Activated CD4-positive, alpha-beta memory T cell treated with anti-CD3 and anti-CD28 coated beads, Interleukin-2, amount 10 ng/mL, durations not matched to agents 7 days and 5 days (primary cell): ENCODE data around the gene ZNF516. TPM values are rescaled to one million over a fixed set of nuclear protein-coding genes. Genes with fewer than 3 reads are reported as not detected.

Experiments
- CTCF ChIA-PET: fragments of 350-600 bp; sonication (Branson Sonifier 250); formaldehyde crosslinking; loops from one replicate; lab custom pipeline; 2021; ENCODE audit warnings: antibody characterized with exemption, inconsistent platforms; lab: Charles Lee
- POLR2A ChIA-PET: fragments of 350-600 bp; sonication (Branson Sonifier 250); formaldehyde crosslinking; loops from one replicate; lab custom pipeline; 2021; ENCODE audit warnings: antibody characterized with exemption; lab: Charles Lee
- DNase-seq: peaks from one replicate; pipeline ENCODE4 v3.0.0-alpha.2; 2020
- H3K27ac Mint-ChIP-seq: one replicate; pipeline ENCODE4 v1.8.0; 2021; ENCODE audit warnings: mild to moderate bottlenecking, mixed read lengths
- H3K27me3 Mint-ChIP-seq: one replicate; pipeline ENCODE4 v1.8.0; 2021; ENCODE audit warnings: mixed read lengths
- H3K36me3 Mint-ChIP-seq: one replicate; pipeline ENCODE4 v1.8.0; 2021; ENCODE audit warnings: low read depth, mixed read lengths
- H3K4me1 Mint-ChIP-seq: one replicate; pipeline ENCODE4 v1.8.0; 2021; ENCODE audit warnings: mixed read lengths
- H3K4me3 Mint-ChIP-seq: one replicate; pipeline ENCODE4 v1.8.0; 2021; ENCODE audit warnings: mild to moderate bottlenecking, mixed read lengths
- H3K9me3 Mint-ChIP-seq: one replicate; pipeline ENCODE4 v1.8.0; 2021; ENCODE audit warnings: mixed read lengths
- total RNA-seq, 2 experiments: library from RNA; stranded (reverse); gene quantifications; one replicate each; pipeline ENCODE4 v1.2.3, GENCODE V29; 2021

Gene ZNF516
- total RNA-seq, 2 experiments from 2014 or later: 3.9 to 5.0 TPM

- Mint-ChIP-seq H3K4me1 (no peaks in the 10 kb centered on the region), H3K9me3 (no peaks in the 10 kb centered on the region), H3K4me3 (no peak overlapping the region), H3K27me3 (peaks cover 10% of the 10 kb centered on the region), H3K27ac (no peak overlapping the region), H3K36me3 (no peaks in the 10 kb centered on the region)
- peak; percentile 5 for DNase-seq
- CTCF ChIA-PET: no interaction called here
- POLR2A ChIA-PET: no interaction called here
Measured at GRCh38 chr18:76458522-76459311, 36.3 kb downstream of the ZNF516 start.

- no peak overlapping the region for H3K4me3 Mint-ChIP-seq
- H3K27ac Mint-ChIP-seq: no peak overlapping the region
- no peak for DNase-seq
Measured at GRCh38 chr18:76457957-76458356, 37.1 kb downstream of the ZNF516 start.

GRCh38 chr18:76457475-76457874 lies 37.6 kb downstream of the ZNF516 start:
- DNase-seq: no peak
- Mint-ChIP-seq H3K27ac (no peak overlapping the region), H3K36me3 (no peaks in the 10 kb centered on the region), H3K9me3 (no peaks in the 10 kb centered on the region), H3K27me3 (peaks cover 16% of the 10 kb centered on the region), H3K4me3 (no peak overlapping the region), H3K4me1 (no peaks in the 10 kb centered on the region)
- ChIA-PET CTCF (no interaction called here), POLR2A (no interaction called here)

More at GRCh38 chr18:76457957-76458356, 37.1 kb downstream of the ZNF516 start:
- POLR2A ChIA-PET: no interaction called here
- peaks cover 13% of the 10 kb centered on the region for H3K27me3 Mint-ChIP-seq
- CTCF ChIA-PET: no interaction called here
- no peaks in the 10 kb centered on the region for H3K4me1 Mint-ChIP-seq
- H3K36me3 Mint-ChIP-seq: no peaks in the 10 kb centered on the region
- H3K9me3 Mint-ChIP-seq: no peaks in the 10 kb centered on the region

GRCh38 chr18:76456823-76457222 lies 38.2 kb downstream of the ZNF516 start:
- Mint-ChIP-seq H3K4me1 (no peaks in the 10 kb centered on the region), H3K36me3 (no peaks in the 10 kb centered on the region), H3K27ac (no peak overlapping the region), H3K27me3 (peaks cover 21% of the 10 kb centered on the region), H3K9me3 (no peaks in the 10 kb centered on the region), H3K4me3 (no peak overlapping the region)
- ChIA-PET POLR2A (no interaction called here), CTCF (no interaction called here)
- no peak for DNase-seq

- no peak overlapping the region for H3K4me3 Mint-ChIP-seq
- DNase-seq: peak; percentile 4
- H3K4me1 Mint-ChIP-seq: peaks cover 3% of the 10 kb centered on the region
- peaks cover 27% of the 10 kb centered on the region for H3K27me3 Mint-ChIP-seq
- H3K36me3 Mint-ChIP-seq: no peaks in the 10 kb centered on the region
- no peak overlapping the region for H3K27ac Mint-ChIP-seq
- ChIA-PET CTCF (no interaction called here), POLR2A (no interaction called here)
- H3K9me3 Mint-ChIP-seq: no peaks in the 10 kb centered on the region
Measured at GRCh38 chr18:76456018-76456750, 38.9 kb downstream of the ZNF516 start.

GRCh38 chr18:76455003-76455676 lies 39.9 kb downstream of the ZNF516 start:
- no peaks in the 10 kb centered on the region for H3K36me3 Mint-ChIP-seq
- no peak overlapping the region for H3K4me3 Mint-ChIP-seq

GRCh38 chr18:76454418-76454817 lies 40.6 kb downstream of the ZNF516 start:
- CTCF ChIA-PET: no interaction called here
- DNase-seq: no peak
- H3K27ac Mint-ChIP-seq: no peak overlapping the region
- H3K9me3 Mint-ChIP-seq: no peaks in the 10 kb centered on the region
- peaks cover 11% of the 10 kb centered on the region for H3K4me1 Mint-ChIP-seq
- peaks cover 38% of the 10 kb centered on the region for H3K27me3 Mint-ChIP-seq
- POLR2A ChIA-PET: no interaction called here
- H3K36me3 Mint-ChIP-seq: no peaks in the 10 kb centered on the region
- no peak overlapping the region for H3K4me3 Mint-ChIP-seq

More at GRCh38 chr18:76455003-76455676, 39.9 kb downstream of the ZNF516 start:
- no peaks in the 10 kb centered on the region for H3K9me3 Mint-ChIP-seq
- H3K4me1 Mint-ChIP-seq: peaks cover 9% of the 10 kb centered on the region
- H3K27ac Mint-ChIP-seq: no peak overlapping the region
- H3K27me3 Mint-ChIP-seq: peaks cover 33% of the 10 kb centered on the region
- ChIA-PET CTCF (no interaction called here), POLR2A (no interaction called here)
- peak; percentile 8 for DNase-seq

GRCh38 chr18:76453932-76454331 lies 41.1 kb downstream of the ZNF516 start:
- H3K4me3 Mint-ChIP-seq: no peak overlapping the region
- H3K36me3 Mint-ChIP-seq: no peaks in the 10 kb centered on the region
- no peak for DNase-seq
- H3K9me3 Mint-ChIP-seq: no peaks in the 10 kb centered on the region
- H3K4me1 Mint-ChIP-seq: peaks cover 12% of the 10 kb centered on the region
- ChIA-PET POLR2A (no interaction called here), CTCF (no interaction called here)
- H3K27ac Mint-ChIP-seq: no peak overlapping the region
- H3K27me3 Mint-ChIP-seq: peaks cover 38% of the 10 kb centered on the region

GRCh38 chr18:76453057-76453561 lies 41.9 kb downstream of the ZNF516 start:
- ChIA-PET CTCF (no interaction called here), POLR2A (no interaction called here)
- no peak overlapping the region for H3K4me3 Mint-ChIP-seq
- H3K27me3 Mint-ChIP-seq: peaks cover 38% of the 10 kb centered on the region
- H3K27ac Mint-ChIP-seq: no peak overlapping the region
- H3K36me3 Mint-ChIP-seq: no peaks in the 10 kb centered on the region
- no peaks in the 10 kb centered on the region for H3K9me3 Mint-ChIP-seq
- DNase-seq: no peak
- H3K4me1 Mint-ChIP-seq: peaks cover 12% of the 10 kb centered on the region

- Mint-ChIP-seq H3K36me3 (no peaks in the 10 kb centered on the region), H3K27me3 (peaks cover 38% of the 10 kb centered on the region), H3K9me3 (no peaks in the 10 kb centered on the region), H3K27ac (no peak overlapping the region), H3K4me1 (peaks cover 12% of the 10 kb centered on the region), H3K4me3 (no peak overlapping the region)
- ChIA-PET CTCF (no interaction called here), POLR2A (no interaction called here)
- no peak for DNase-seq
Measured at GRCh38 chr18:76452357-76452756, 42.7 kb downstream of the ZNF516 start.

GRCh38 chr18:76451396-76452331 lies 43.4 kb downstream of the ZNF516 start:
- H3K4me3 Mint-ChIP-seq: peak overlapping the region; percentile 67
- no peaks in the 10 kb centered on the region for H3K36me3 Mint-ChIP-seq
- no peak for DNase-seq
- ChIA-PET CTCF (interaction anchor here (1.4 kb wide), 1 partner anchor 53 kb away, joined by 4 read pairs; no protein-coding TSS in a partner anchor), POLR2A (no interaction called here)
- no peaks in the 10 kb centered on the region for H3K9me3 Mint-ChIP-seq
- no peak overlapping the region for H3K27ac Mint-ChIP-seq
- H3K27me3 Mint-ChIP-seq: peaks cover 38% of the 10 kb centered on the region
- peaks cover 12% of the 10 kb centered on the region for H3K4me1 Mint-ChIP-seq
